Measurements from ENCODE around the gene CISD1. TPM values are rescaled to one million over a fixed set of nuclear protein-coding genes. Genes with fewer than 3 reads are reported as not detected.
A peak's percentile ranks its signal among the peaks of the same experiment; 100 is the strongest.

The CISD1 gene
- total RNA-seq, 1 donor from 2014 or later = 23.7 TPM

DNA sequence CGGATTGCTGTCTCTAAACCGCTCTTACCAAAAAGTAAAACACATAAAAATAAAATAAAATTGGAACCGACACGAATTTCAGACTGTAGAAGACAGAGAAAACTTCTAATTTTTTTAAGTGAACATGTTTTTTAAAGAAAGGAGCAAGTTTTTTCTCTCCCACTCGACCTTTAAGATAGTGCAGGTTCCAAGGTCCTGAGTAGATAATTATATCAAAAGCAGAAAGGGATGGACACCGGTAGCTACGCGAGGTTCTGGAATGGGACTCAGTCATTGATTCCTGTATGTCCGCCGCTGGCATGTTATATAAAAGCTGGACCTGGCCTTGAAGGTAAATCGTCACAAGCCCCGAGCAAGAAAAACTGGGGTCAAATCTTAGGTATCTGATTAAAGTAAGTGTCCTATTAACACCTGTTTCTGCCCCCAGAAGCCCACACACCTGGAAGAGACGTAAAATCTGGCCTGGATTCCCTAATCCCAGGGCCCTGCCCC is 462 bp upstream of the CISD1 start:
- no peak for ATAC-seq
- Histone ChIP-seq H3K36me3 (no peaks in the 10 kb centered on the region), H3K27ac (peak overlapping the region; percentile 96), H3K4me1 (peaks cover 29% of the 10 kb centered on the region), H3K27me3 (no peaks in the 10 kb centered on the region), H3K9me3 (no peaks in the 10 kb centered on the region), H3K4me3 (peak overlapping the region; percentile 85)
- DNase-seq = no peak
- TF ChIP-seq, protein P1, sequence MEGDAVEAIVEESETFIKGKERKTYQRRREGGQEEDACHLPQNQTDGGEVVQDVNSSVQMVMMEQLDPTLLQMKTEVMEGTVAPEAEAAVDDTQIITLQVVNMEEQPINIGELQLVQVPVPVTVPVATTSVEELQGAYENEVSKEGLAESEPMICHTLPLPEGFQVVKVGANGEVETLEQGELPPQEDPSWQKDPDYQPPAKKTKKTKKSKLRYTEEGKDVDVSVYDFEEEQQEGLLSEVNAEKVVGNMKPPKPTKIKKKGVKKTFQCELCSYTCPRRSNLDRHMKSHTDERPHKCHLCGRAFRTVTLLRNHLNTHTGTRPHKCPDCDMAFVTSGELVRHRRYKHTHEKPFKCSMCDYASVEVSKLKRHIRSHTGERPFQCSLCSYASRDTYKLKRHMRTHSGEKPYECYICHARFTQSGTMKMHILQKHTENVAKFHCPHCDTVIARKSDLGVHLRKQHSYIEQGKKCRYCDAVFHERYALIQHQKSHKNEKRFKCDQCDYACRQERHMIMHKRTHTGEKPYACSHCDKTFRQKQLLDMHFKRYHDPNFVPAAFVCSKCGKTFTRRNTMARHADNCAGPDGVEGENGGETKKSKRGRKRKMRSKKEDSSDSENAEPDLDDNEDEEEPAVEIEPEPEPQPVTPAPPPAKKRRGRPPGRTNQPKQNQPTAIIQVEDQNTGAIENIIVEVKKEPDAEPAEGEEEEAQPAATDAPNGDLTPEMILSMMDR (IDR thresholded peaks at IDR 0.05) = no peak
- intact Hi-C loops (cut with DNase I) = no loop called here

DNA sequence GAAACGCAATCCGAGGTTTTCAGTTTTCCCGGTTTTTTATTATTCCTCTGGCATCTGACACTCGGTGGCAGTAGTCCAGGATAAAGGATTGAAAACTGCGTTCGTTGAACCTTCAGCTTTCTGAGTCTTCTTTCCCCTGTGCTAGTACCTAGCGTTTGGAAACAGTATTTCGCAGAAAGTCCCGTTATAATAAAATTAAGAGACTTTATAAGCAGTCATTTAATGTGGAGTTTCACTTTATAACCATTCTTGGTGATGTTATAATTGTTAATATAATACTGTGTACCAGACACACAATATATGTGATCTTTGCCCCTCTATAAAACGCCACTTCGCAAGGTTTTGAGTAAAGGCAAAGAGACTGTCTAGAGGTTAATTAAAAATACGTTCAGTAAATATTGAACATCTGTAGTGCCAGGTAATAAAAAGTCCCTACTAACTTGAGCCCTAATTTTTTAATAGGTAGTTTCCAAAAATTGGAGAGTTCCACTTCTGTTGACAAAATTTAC is 874 bp downstream of the CISD1 start:
- no peaks in the 10 kb centered on the region for H3K27me3 ChIP-seq
- TF ChIP-seq, protein P1 (IDR thresholded peaks at IDR 0.05) = no peak
- no peaks in the 10 kb centered on the region for H3K9me3 ChIP-seq
- ATAC-seq (no peak), DNase-seq (no peak)
- peak overlapping the region; percentile 96 for H3K27ac ChIP-seq
- no peaks in the 10 kb centered on the region for H3K36me3 ChIP-seq
- H3K4me3 ChIP-seq = peak overlapping the region; percentile 85
- H3K4me1 ChIP-seq = peaks cover 25% of the 10 kb centered on the region
- intact Hi-C loops (cut with DNase I) = no loop called here

DNA sequence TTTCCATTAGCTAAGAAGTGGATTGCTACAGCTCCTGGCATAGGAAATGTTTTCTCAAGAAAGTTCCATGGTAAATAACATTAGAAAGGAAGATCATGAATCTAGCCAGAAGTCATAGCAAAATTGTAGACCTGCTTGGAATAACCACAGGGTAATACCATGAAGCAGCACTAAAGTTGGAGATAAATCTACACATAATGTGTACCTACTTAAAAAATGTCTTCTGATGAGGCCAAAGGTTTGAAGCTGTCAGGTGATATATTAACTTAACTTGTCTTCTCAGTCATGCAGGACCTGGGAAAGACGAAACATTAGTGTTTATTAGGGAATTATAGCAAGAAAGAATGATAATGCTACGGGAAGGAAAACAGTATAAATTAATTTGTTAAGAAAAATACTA is 6.3 kb downstream of the CISD1 start:
- no peak for ATAC-seq
- no peak for DNase-seq
- H3K9me3 ChIP-seq = no peaks in the 10 kb centered on the region
- no peaks in the 10 kb centered on the region for H3K27me3 ChIP-seq
- TF ChIP-seq, protein P1 (IDR thresholded peaks at IDR 0.05) = no peak
- intact Hi-C loops (cut with DNase I) = no loop called here
- peaks cover 10% of the 10 kb centered on the region for H3K36me3 ChIP-seq
- H3K4me1 ChIP-seq = peaks cover 4% of the 10 kb centered on the region
- H3K4me3 ChIP-seq = no peak overlapping the region
- no peak overlapping the region for H3K27ac ChIP-seq

DNA sequence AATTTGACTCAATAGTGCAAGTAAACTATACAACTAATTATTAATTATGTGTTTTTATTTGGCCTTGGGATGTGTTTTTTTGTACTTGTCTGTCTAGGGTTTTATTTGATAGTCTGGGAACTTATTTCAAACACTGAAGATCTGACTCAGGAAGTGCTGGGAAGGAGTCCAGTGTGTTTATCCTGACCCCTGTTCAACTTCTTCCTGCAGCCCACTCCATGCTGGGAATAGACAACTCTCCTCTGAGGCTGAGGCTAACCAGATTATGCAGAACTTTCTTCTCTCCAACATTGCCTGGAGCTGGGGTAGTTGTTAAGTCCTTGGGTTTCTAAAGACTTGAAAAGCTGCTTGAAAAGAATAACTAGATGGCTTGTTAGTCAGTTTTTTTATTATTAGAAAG is 6.9 kb downstream of the CISD1 start:
- H3K4me3 ChIP-seq = no peak overlapping the region
- H3K36me3 ChIP-seq = peaks cover 10% of the 10 kb centered on the region
- H3K4me1 ChIP-seq = no peaks in the 10 kb centered on the region
- DNase-seq (no peak), ATAC-seq (no peak)
- TF ChIP-seq, protein P1 (IDR thresholded peaks at IDR 0.05) = no peak
- no peak overlapping the region for H3K27ac ChIP-seq
- intact Hi-C loops (cut with DNase I) = no loop called here
- H3K9me3 ChIP-seq = no peaks in the 10 kb centered on the region
- no peaks in the 10 kb centered on the region for H3K27me3 ChIP-seq

DNA sequence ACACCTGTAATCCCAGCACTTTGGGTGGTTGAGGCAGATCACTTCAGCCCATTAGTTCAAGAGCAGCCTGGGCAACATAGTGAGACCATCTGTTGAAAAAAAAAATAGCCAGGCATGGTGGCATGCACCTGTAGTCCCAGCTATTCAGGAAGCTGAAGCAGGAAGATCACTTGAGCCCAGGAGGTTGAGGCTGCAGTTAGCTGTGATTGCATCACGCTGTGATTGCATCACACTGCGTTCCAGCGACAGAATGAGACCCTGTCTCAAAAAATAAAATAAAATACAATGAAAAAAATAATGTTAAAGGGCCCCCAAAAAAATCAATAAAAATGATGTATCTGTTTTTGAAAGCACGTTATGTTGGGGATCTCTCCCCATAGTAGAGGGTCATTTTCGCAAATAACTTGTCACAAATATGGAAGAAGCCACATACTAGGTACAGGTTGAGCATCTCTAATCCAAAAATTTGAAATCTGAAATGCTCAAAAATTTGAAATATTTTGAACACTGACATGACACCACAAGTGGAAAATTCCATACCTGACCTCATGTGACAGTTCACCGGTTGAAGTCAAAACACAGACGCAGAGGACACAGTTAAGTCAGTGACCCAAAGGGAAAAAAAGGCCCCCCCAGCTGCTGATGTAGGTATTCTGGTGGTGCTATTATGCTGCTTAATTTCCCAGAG is 9.5 kb downstream of the CISD1 start:
- no peak overlapping the region for H3K27ac ChIP-seq
- no peaks in the 10 kb centered on the region for H3K4me1 ChIP-seq
- H3K27me3 ChIP-seq = no peaks in the 10 kb centered on the region
- no peak for DNase-seq
- TF ChIP-seq, protein P1 (IDR thresholded peaks at IDR 0.05) = no peak
- ATAC-seq = no peak
- no peak overlapping the region for H3K4me3 ChIP-seq
- H3K36me3 ChIP-seq = peaks cover 10% of the 10 kb centered on the region
- intact Hi-C loops (cut with DNase I) = no loop called here
- no peaks in the 10 kb centered on the region for H3K9me3 ChIP-seq

All from upper lobe of right lung (tissue), 1 donor.